ENCODE data around the gene PTGIR. TPM values are rescaled to one million over a fixed set of nuclear protein-coding genes. Genes with fewer than 3 reads are reported as not detected.
A peak's percentile ranks its signal among the peaks of the same experiment; 100 is the strongest.

PTGIR gene
- total RNA-seq, 4 donors from 2014 or later: 5.9 to 9.1 (median 7.1) TPM

- no peaks in the 10 kb centered on the region for H3K9me3 ChIP-seq
- TF ChIP-seq POLR2A (IDR thresholded peaks at IDR 0.05; ENCODE audit: low read depth): no peak
- TF ChIP-seq CTCF (IDR thresholded peaks at IDR 0.05): no peak
- TF ChIP-seq POLR2AphosphoS5 (IDR thresholded peaks at IDR 0.05): no peak
- TF ChIP-seq EP300 (IDR thresholded peaks at IDR 0.05): no peak
- WGBS: 91% methylated on average over 18 of the region's 27 CpGs
- intact Hi-C loops (cut with DNase I): no loop called here
- no peak for DNase-seq (ENCODE audit: extremely low spot score)
- peaks cover 27 to 57% (median 51%) of the 10 kb centered on the region in 4 donors for H3K36me3 ChIP-seq
- H3K27ac ChIP-seq (replicated peaks in 1 of 4): no peak overlapping the region
- H3K4me3 ChIP-seq: no peak overlapping the region
- H3K27me3 ChIP-seq: no peaks in the 10 kb centered on the region
- H3K4me1 ChIP-seq: peaks cover 27 to 43% (median 33%) of the 10 kb centered on the region in 4 donors
Observed at GRCh38 chr19:46608581-46609345, 16.1 kb downstream of the PTGIR start.

GRCh38 chr19:46608178-46608577 lies 16.7 kb downstream of the PTGIR start:
- no peaks in the 10 kb centered on the region for H3K27me3 ChIP-seq
- peaks cover 33 to 46% (median 39%) of the 10 kb centered on the region in 4 donors for H3K4me1 ChIP-seq
- WGBS: 89% methylated on average over 7 of the region's 9 CpGs
- H3K9me3 ChIP-seq: no peaks in the 10 kb centered on the region
- intact Hi-C loops (cut with DNase I): no loop called here
- H3K36me3 ChIP-seq: peaks cover 27 to 57% (median 51%) of the 10 kb centered on the region in 4 donors
- TF ChIP-seq CTCF (IDR thresholded peaks at IDR 0.05): no peak
- no peak for DNase-seq (ENCODE audit: extremely low spot score)
- no peak overlapping the region for H3K27ac ChIP-seq (replicated peaks in 1 of 4)
- no peak overlapping the region for H3K4me3 ChIP-seq

- no peak for DNase-seq (ENCODE audit: extremely low spot score)
- Histone ChIP-seq H3K9me3 (no peaks in the 10 kb centered on the region), H3K36me3 (peaks cover 27 to 57% (median 51%) of the 10 kb centered on the region in 4 donors), H3K27ac (replicated peaks in 1 of 4) (peak overlapping the region in 3 of 4 donors; percentile 3 to 30 (median 13)), H3K4me3 (no peak overlapping the region), H3K4me1 (peaks cover 40 to 54% (median 46%) of the 10 kb centered on the region in 4 donors), H3K27me3 (no peaks in the 10 kb centered on the region)
- 76% methylated on average over 12 of the region's 12 CpGs for WGBS
- TF ChIP-seq CTCF (IDR thresholded peaks at IDR 0.05) (no peak), EP300 (IDR thresholded peaks at IDR 0.05) (no peak), POLR2AphosphoS5 (IDR thresholded peaks at IDR 0.05) (no peak), POLR2A (IDR thresholded peaks at IDR 0.05; ENCODE audit: low read depth) (no peak)
- intact Hi-C loops (cut with DNase I): no loop called here
Observed at GRCh38 chr19:46607448-46607841, 17.4 kb downstream of the PTGIR start.

GRCh38 chr19:46606681-46607447 lies 18.0 kb downstream of the PTGIR start:
- H3K27ac ChIP-seq (replicated peaks in 1 of 4): peak overlapping the region in 3 of 4 donors; percentile 3 to 30 (median 13)
- WGBS: 83% methylated on average over 12 of the region's 12 CpGs

More at GRCh38 chr19:46606681-46607447, 18.0 kb downstream of the PTGIR start:
- no peak overlapping the region for H3K4me3 ChIP-seq
- peaks cover 27 to 57% (median 51%) of the 10 kb centered on the region in 4 donors for H3K36me3 ChIP-seq
- TF ChIP-seq POLR2AphosphoS5 (IDR thresholded peaks at IDR 0.05) (no peak), CTCF (IDR thresholded peaks at IDR 0.05) (no peak), POLR2A (IDR thresholded peaks at IDR 0.05; ENCODE audit: low read depth) (no peak), EP300 (IDR thresholded peaks at IDR 0.05) (no peak)
- H3K27me3 ChIP-seq: no peaks in the 10 kb centered on the region
- intact Hi-C loops (cut with DNase I): no loop called here
- no peaks in the 10 kb centered on the region for H3K9me3 ChIP-seq
- peaks cover 46 to 60% (median 52%) of the 10 kb centered on the region in 4 donors for H3K4me1 ChIP-seq
- DNase-seq (ENCODE audit: extremely low spot score): no peak
